Neural cell (in vitro differentiated cells): ENCODE measurements around the gene RAB1B.

ENCODE experiments used
- EP300 ChIP-seq: fragments of 450-650 bp; conservative IDR thresholded peaks from 2 replicates; pipeline ENCODE4 v1.6.1; 2014; ENCODE audit warnings: antibody characterized with exemption, mild to moderate bottlenecking, moderate library complexity; ENCODE audit not compliant: poor library complexity, severe bottlenecking
- EZH2 ChIP-seq: fragments of 200-600, 300-800 bp; shearing (Covaris generic), sonication (generic); IDR thresholded peaks from 2 replicates; pipeline ENCODE4 v1.6.1; 2014; ENCODE audit warnings: antibody characterized with exemption, low read length, borderline replicate concordance, mild to moderate bottlenecking; ENCODE audit not compliant: insufficient read depth, poor library complexity, severe bottlenecking
- POLR2AphosphoS5 ChIP-seq: IDR thresholded peaks from 2 replicates; pipeline ENCODE4 v1.6.1; 2012
- RAD21 ChIP-seq: fragments of 450-650 bp; conservative IDR thresholded peaks from 2 replicates; pipeline ENCODE4 v1.6.1; 2014; ENCODE audit warnings: antibody characterized with exemption, mild to moderate bottlenecking, moderate library complexity
- SMC3 ChIP-seq: fragments of 450-650 bp; conservative IDR thresholded peaks from 2 replicates; pipeline ENCODE4 v1.6.1; 2014; ENCODE audit warnings: antibody characterized with exemption, mild to moderate bottlenecking, moderate library complexity; ENCODE audit not compliant: poor library complexity
- TF ChIP-seq, protein P1 (sequence below): fragments of 450-650 bp; IDR thresholded peaks from 2 replicates; pipeline ENCODE4 v1.5.1; 2014; ENCODE audit warnings: antibody characterized with exemption, mild to moderate bottlenecking, moderate library complexity; ENCODE audit not compliant: poor library complexity, severe bottlenecking

DNA sequence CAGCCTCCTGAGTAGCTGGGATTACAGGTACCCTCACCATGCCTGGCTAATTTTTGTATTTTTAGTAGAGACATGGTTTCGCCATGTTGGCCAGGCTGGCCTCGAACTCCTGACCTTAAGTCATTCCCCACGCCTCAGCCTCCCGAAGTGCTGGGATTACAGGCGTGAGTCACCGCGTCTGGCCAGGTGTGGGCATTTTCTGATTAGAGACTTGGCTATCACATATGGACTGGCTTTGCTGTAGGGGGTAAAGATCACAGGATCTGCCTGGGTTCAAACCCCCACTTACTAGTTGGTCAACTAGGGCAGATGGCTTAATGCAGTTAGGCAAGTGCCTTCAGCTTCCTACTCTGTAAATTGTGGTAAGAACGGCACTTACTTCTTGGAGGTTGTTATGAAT is 41.9 kb downstream of the RAB1B start:
- TF ChIP-seq SMC3 = no peak
- TF ChIP-seq, protein P1, sequence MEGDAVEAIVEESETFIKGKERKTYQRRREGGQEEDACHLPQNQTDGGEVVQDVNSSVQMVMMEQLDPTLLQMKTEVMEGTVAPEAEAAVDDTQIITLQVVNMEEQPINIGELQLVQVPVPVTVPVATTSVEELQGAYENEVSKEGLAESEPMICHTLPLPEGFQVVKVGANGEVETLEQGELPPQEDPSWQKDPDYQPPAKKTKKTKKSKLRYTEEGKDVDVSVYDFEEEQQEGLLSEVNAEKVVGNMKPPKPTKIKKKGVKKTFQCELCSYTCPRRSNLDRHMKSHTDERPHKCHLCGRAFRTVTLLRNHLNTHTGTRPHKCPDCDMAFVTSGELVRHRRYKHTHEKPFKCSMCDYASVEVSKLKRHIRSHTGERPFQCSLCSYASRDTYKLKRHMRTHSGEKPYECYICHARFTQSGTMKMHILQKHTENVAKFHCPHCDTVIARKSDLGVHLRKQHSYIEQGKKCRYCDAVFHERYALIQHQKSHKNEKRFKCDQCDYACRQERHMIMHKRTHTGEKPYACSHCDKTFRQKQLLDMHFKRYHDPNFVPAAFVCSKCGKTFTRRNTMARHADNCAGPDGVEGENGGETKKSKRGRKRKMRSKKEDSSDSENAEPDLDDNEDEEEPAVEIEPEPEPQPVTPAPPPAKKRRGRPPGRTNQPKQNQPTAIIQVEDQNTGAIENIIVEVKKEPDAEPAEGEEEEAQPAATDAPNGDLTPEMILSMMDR = no peak
- no peak for TF ChIP-seq POLR2AphosphoS5
- no peak for TF ChIP-seq RAD21
- TF ChIP-seq EZH2 = no peak
- TF ChIP-seq EP300 = no peak
